Measurements from ENCODE around the gene KRTAP20-1. TPM values are rescaled to one million over a fixed set of nuclear protein-coding genes. Genes with fewer than 3 reads are reported as not detected.

The KRTAP20-1 gene
- total and polyA plus RNA-seq, 10 donors: not detected

DNA sequence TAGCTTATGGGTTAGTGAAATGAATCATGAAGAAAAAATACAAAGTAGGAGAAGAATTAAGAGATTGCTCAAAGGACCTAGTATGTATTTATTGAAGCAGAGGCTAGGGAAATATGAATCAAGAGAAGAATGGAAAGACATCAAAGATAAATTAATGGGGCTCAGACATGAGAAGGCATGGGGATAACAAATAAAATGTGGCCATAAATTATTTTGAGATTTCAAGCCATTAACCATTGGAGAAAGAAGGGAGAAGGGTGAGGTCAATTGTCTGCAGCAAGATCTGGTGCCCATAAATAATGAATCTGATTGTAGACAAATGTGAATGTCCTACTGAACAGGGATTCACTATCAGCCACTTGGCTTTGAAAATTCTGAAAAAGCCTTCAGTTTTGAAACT is 36.7 kb downstream of the KRTAP20-1 start:
- TF ChIP-seq POLR2AphosphoS5 (IDR thresholded peaks at IDR 0.05): no peak
- no peak for TF ChIP-seq POLR2A (IDR thresholded peaks at IDR 0.05)
- TF ChIP-seq, protein P1, sequence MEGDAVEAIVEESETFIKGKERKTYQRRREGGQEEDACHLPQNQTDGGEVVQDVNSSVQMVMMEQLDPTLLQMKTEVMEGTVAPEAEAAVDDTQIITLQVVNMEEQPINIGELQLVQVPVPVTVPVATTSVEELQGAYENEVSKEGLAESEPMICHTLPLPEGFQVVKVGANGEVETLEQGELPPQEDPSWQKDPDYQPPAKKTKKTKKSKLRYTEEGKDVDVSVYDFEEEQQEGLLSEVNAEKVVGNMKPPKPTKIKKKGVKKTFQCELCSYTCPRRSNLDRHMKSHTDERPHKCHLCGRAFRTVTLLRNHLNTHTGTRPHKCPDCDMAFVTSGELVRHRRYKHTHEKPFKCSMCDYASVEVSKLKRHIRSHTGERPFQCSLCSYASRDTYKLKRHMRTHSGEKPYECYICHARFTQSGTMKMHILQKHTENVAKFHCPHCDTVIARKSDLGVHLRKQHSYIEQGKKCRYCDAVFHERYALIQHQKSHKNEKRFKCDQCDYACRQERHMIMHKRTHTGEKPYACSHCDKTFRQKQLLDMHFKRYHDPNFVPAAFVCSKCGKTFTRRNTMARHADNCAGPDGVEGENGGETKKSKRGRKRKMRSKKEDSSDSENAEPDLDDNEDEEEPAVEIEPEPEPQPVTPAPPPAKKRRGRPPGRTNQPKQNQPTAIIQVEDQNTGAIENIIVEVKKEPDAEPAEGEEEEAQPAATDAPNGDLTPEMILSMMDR (IDR thresholded peaks at IDR 0.05 in 8 of 11, conservative IDR thresholded peaks at IDR 0.05 in 3 of 11): no peak
- no peaks in the 10 kb centered on the region for H3K27me3 ChIP-seq (replicated peaks in 1 of 7)
- no peaks in the 10 kb centered on the region for H3K9me3 ChIP-seq
- H3K4me3 ChIP-seq: no peak overlapping the region
- no peaks in the 10 kb centered on the region for H3K4me1 ChIP-seq
- no peak overlapping the region for H3K27ac ChIP-seq
- H3K36me3 ChIP-seq: no peaks in the 10 kb centered on the region
- intact Hi-C loops (cut with DNase I; ENCODE audit: low total_unique reads): no loop called here
- no peak for DNase-seq

Small RNA genes within 50 kb of the gene (small RNA-seq; reads per million reads assigned to genes)
- 0 reads per million in 4 donors for gene KRTAP20-1
- 0 reads per million in 4 donors for gene KRTAP20-3
- 0 reads per million in 4 donors for gene KRTAP20-4
- 0 reads per million in 4 donors for gene KRTAP22-1
- 0 reads per million in 4 donors for gene KRTAP22-2

Other genes with a start within 250 kb of the KRTAP20-1 start
- not detected for gene KRTAP13-2, start 244.2 kb upstream of the KRTAP20-1 start, total RNA-seq
- not detected for gene KRTAP13-2, start 244.2 kb upstream of the KRTAP20-1 start, polyA plus RNA-seq
- not detected for gene KRTAP13-1, start 220.4 kb upstream of the KRTAP20-1 start, total RNA-seq
- not detected for gene KRTAP13-1, start 220.4 kb upstream of the KRTAP20-1 start, polyA plus RNA-seq
- gene KRTAP13-3, start 190.5 kb upstream of the KRTAP20-1 start, total RNA-seq: not detected
- not detected for gene KRTAP13-3, start 190.5 kb upstream of the KRTAP20-1 start, polyA plus RNA-seq
- gene KRTAP13-4, start 186.2 kb upstream of the KRTAP20-1 start, total RNA-seq: not detected
- not detected for gene KRTAP13-4, start 186.2 kb upstream of the KRTAP20-1 start, polyA plus RNA-seq
- not detected for gene KRTAP15-1, start 176.2 kb upstream of the KRTAP20-1 start, total RNA-seq
- gene KRTAP15-1, start 176.2 kb upstream of the KRTAP20-1 start, polyA plus RNA-seq: not detected
- gene KRTAP19-1, start 136.1 kb upstream of the KRTAP20-1 start, total RNA-seq: not detected
- not detected for gene KRTAP19-1, start 136.1 kb upstream of the KRTAP20-1 start, polyA plus RNA-seq
- not detected for gene KRTAP19-2, start 129.0 kb upstream of the KRTAP20-1 start, total RNA-seq
- not detected for gene KRTAP19-2, start 129.0 kb upstream of the KRTAP20-1 start, polyA plus RNA-seq
- not detected for gene KRTAP19-3, start 124.4 kb upstream of the KRTAP20-1 start, total RNA-seq
- gene KRTAP19-3, start 124.4 kb upstream of the KRTAP20-1 start, polyA plus RNA-seq: not detected
- gene KRTAP19-4, start 119.3 kb upstream of the KRTAP20-1 start, total RNA-seq: not detected
- not detected for gene KRTAP19-4, start 119.3 kb upstream of the KRTAP20-1 start, polyA plus RNA-seq
- not detected for gene KRTAP19-5, start 114.3 kb upstream of the KRTAP20-1 start, total RNA-seq
- gene KRTAP19-5, start 114.3 kb upstream of the KRTAP20-1 start, polyA plus RNA-seq: not detected
- gene KRTAP19-6, start 74.6 kb upstream of the KRTAP20-1 start, total RNA-seq: not detected
- not detected for gene KRTAP19-6, start 74.6 kb upstream of the KRTAP20-1 start, polyA plus RNA-seq
- gene KRTAP19-7, start 55.1 kb upstream of the KRTAP20-1 start, total RNA-seq: not detected
- not detected for gene KRTAP19-7, start 55.1 kb upstream of the KRTAP20-1 start, polyA plus RNA-seq
- not detected for gene KRTAP22-2, start 26.0 kb upstream of the KRTAP20-1 start, total RNA-seq
- gene KRTAP22-2, start 26.0 kb upstream of the KRTAP20-1 start, polyA plus RNA-seq: not detected
- gene KRTAP6-3, start 24.0 kb upstream of the KRTAP20-1 start, total RNA-seq: not detected
- not detected for gene KRTAP6-3, start 24.0 kb upstream of the KRTAP20-1 start, polyA plus RNA-seq
- gene KRTAP6-2, start 17.5 kb upstream of the KRTAP20-1 start, total RNA-seq: not detected
- not detected for gene KRTAP6-2, start 17.5 kb upstream of the KRTAP20-1 start, polyA plus RNA-seq
- gene KRTAP22-1, start 15.3 kb upstream of the KRTAP20-1 start, total RNA-seq: not detected
- gene KRTAP22-1, start 15.3 kb upstream of the KRTAP20-1 start, polyA plus RNA-seq: not detected
- not detected for gene KRTAP6-1, start 2.5 kb upstream of the KRTAP20-1 start, total RNA-seq
- gene KRTAP6-1, start 2.5 kb upstream of the KRTAP20-1 start, polyA plus RNA-seq: not detected
- gene KRTAP20-4, start 4.2 kb downstream of the KRTAP20-1 start, total RNA-seq: not detected
- gene KRTAP20-4, start 4.2 kb downstream of the KRTAP20-1 start, polyA plus RNA-seq: not detected
- not detected for gene KRTAP20-2, start 18.8 kb downstream of the KRTAP20-1 start, total RNA-seq
- not detected for gene KRTAP20-2, start 18.8 kb downstream of the KRTAP20-1 start, polyA plus RNA-seq
- gene KRTAP20-3, start 26.4 kb downstream of the KRTAP20-1 start, total RNA-seq: not detected
- gene KRTAP20-3, start 26.4 kb downstream of the KRTAP20-1 start, polyA plus RNA-seq: not detected
- not detected for gene KRTAP21-3, start 102.4 kb downstream of the KRTAP20-1 start, total RNA-seq
- not detected for gene KRTAP21-3, start 102.4 kb downstream of the KRTAP20-1 start, polyA plus RNA-seq
- not detected for gene KRTAP21-2, start 130.8 kb downstream of the KRTAP20-1 start, total RNA-seq
- not detected for gene KRTAP21-2, start 130.8 kb downstream of the KRTAP20-1 start, polyA plus RNA-seq
- not detected for gene KRTAP21-1, start 139.0 kb downstream of the KRTAP20-1 start, total RNA-seq
- gene KRTAP21-1, start 139.0 kb downstream of the KRTAP20-1 start, polyA plus RNA-seq: not detected
- gene KRTAP8-1, start 196.8 kb downstream of the KRTAP20-1 start, total RNA-seq: not detected
- not detected for gene KRTAP8-1, start 196.8 kb downstream of the KRTAP20-1 start, polyA plus RNA-seq
- not detected for gene KRTAP7-1, start 213.3 kb downstream of the KRTAP20-1 start, total RNA-seq
- gene KRTAP7-1, start 213.3 kb downstream of the KRTAP20-1 start, polyA plus RNA-seq: not detected

All from spleen (tissue), 11 donors.